ENCODE data around the gene MOCS2.

Gene MOCS2

DNA sequence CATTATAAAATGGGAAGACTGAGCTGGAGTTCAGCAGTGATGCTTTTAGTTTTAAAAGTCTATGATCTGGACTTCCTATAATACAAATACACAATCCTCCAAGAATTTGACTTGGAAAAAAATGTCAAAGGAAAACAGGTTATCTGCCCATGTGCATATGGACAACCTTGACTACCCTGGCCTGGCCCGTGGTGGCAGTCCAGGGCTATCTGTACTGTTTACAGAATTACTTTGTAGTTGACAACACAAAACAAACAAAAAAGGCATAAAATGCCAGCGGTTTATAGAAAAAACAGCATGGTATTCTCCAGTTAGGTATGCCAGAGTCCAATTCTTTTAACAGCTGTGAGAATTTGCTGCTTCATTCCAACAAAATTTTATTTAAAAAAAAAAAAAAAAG, 17.3 kb downstream of the MOCS2 start:
- no peak for DNase-seq

DNA sequence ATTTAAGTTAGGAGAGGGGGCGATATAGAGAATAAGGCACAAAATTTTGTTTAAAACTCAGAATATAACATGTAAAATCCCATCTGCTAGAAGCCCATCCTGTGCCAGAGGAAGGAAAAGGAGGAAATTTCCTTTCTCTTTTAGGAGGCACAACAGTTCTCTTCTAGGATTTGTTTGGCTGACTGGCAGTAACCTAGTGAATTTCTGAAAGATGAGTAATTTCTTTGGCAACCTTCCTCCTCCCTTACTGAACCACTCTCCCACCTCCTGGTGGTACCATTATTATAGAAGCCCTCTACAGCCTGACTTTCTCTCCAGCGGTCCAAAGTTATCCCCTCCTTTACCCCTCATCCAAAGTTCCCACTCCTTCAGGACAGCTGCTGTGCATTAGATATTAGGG, 18.3 kb downstream of the MOCS2 start:
- no peak for DNase-seq

DNA sequence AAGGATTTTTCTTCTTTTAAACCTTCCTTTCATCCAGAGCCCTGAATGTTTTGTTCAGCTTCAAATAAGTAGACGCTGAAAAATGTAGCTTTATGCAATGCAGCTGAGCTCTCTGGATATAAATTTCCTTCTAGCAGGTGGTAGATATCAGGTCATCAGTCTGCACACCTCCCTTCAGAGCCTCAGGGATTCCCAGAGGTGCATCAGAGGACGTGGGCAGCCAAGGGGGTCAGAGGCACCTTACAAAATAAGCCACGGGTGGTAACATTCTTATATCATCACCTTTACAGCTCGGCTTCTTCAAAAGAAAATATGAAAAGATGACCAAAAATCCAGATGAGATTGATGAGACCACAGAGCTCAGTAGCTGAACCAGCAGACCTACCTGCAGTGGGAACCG, 19.3 kb downstream of the MOCS2 start:
- DNase-seq = no peak

- no peak for DNase-seq
These were observed 20.0 kb downstream of the MOCS2 start for GRCh38 chr5:53089481-53089991.

DNA sequence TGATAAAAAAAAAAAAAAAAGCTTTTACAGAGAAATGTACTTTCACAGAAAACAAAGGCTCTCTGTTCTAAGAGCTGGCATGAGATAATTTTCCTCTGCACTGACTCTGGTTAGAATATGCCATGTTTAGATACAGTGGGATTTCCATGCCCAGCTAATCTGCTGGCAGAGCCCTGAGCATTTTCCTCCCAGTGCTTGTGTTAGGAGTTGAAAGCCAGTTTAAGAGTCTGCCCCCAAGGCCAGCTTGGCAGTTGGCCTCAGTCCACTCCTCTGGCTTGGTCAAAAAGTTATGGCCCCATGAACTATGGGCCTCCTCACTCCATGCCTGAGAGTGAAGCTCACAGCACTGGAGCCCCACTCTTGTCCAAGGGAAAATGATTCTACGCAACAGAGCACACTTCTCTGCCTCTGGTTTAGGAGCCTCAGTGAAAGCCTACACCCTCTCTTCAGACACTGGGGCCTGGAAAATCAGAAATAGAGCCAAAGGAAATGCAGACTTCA, 21.9 kb downstream of the MOCS2 start:
- DNase-seq = no peak

DNA sequence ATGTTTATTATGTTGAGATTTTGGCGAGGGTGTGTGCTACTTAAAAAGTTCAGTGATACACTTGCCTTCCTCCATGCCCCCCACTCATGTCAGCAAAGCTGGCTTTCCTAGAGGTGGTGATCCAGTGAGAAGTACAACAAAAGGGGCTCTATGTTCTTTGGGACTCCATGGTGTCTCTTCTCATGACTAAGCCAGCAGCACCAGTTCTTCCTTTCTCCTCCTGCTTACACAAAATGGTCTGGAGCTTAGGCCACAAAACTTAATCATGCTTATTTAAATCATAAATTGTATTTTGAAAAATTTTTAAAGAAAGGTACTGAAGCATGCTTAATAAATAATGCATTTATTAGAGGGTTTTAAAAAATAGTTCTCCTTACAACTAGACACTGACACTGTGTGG, 22.4 kb downstream of the MOCS2 start:
- DNase-seq = no peak

DNA sequence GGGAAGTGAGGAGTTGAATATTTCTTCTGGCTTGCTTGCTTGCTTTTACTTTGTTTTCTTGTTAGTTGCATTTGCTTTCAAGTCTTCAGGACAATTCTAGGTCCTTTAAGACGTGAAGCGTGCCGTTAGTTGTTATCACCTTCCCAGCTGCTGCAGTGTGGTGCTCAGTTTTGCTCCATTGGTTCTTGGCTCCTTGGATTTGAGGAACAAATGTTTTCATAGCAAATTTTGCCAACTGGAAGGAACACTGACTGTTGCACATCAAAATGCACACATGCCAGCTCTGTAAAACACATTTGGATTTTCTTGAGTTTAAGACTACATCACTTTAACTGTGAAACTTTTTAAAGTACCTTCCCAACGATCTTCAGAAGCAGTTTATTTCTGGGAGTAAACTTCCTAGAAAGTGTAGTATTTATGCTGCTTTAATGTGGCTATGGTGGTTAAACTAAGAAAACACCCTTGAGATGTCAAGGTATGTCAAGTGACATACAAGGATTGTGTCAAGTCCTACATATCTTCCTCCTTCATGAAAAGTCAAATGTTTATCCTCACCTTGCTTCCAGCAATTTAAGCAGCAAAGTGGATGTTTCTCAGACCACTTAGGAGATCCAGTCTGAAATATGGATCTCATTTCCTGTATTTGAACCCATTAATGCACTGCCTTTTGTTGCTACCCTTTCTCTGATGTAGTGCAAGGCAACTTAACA, 24.9 kb downstream of the MOCS2 start:
- no peak for DNase-seq

DNA sequence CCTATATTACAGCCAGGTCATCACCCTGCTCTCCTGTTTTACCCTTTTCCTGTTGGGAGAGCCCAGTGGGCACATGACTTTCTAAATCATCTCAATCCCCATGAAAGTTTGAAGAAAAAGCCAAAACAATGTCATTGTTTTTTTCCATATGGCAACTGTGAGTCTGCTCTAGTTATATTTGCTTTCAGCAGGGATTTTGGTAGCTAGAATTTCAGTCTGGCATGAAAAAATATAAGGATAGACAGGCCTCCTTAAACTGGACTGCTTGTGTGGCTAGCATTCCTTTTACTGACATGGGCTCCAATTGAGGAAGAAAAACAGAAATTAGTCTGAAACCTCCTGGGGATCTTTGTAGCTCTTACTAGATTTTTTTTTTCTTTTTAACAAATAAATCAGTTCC, 25.6 kb downstream of the MOCS2 start:
- DNase-seq = no peak

DNA sequence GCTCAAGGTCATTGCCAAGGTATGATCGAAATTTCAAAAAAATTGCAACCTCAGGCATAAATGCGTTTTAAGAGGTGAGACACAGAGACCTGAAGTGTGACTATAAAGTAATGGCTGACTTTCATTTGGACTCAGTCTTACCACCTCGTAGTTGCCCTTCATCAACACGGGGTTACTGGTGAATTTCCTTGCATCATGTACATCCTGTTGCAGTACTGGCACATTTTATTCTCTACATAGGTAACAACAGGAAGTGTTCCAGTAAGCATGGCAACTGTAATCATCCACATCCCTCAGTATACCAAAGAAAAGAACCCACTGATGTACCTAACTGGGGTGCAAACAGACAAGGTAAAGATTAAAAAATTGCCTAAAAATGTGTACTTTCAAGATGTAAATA, 29.3 kb downstream of the MOCS2 start:
- DNase-seq = no peak

DNA sequence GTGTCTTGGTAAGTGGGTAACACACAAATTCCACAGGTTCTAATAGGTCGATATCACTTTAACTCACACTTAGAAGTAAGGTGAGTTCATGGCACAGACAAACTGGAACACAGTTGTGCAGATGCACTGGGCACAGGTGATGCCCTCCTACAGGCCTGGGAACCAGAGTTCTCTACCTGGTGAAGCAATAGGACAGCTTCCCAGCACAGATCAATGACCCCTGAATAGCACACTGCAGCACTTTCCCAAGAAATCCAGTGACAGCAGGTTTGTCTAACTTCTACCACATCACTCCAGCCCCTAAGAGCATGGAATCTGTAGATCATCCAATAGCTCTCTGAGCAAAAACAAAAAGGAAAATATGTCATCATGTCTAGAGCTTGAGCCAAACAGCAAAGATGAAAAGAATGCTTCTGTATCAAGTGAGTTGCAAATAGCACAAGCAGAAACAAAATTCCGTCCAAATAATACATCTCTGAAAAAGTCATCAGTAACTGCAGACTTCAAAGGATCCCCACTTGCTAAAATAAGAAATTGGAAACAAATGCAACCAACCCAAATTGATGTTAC, 33.5 kb downstream of the MOCS2 start:
- DNase-seq = no peak

- no peak for DNase-seq
These were observed 36.2 kb downstream of the MOCS2 start for GRCh38 chr5:53073348-53073747.

DNA sequence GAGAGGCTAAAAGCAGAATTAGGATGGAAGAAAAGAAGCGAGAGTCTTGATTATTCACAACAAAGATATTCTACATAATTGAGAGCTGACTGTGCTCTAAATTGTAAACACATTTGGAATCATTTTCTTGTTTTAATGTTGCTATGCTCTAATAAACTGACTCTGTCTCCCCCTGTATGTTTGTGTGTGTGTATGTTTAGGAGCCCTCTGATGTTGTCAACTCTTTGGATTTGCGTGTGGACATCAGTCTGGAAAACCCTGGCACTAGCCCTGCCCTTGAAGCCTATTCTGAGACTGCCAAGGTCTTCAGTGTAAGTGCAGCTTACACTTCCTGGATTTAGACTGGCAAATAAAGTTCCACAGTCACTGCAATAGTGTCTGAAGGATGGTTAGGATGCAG, 37.8 kb downstream of the MOCS2 start:
- DNase-seq = no peak

- no peak for DNase-seq
These were observed 38.3 kb downstream of the MOCS2 start for GRCh38 chr5:53071298-53071697.

DNA sequence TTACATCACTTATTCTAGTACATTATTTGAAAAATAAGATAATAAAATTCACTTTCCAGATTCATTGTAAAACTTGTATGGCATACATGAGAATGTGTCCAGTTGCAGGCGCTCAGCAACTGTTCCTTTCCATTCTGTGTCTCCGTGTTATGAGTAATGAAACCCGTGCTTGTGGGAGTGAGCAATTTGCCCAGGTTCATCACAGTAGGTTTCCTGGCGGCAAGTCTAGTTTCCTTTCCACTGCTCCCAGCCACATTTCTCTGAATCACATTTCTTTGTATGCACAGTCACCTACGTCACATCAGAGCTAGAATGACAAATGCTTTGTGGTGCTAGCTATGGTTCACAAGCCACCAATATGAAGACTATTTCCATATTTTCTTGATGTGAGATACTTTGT, 39.9 kb downstream of the MOCS2 start:
- no peak for DNase-seq

DNA sequence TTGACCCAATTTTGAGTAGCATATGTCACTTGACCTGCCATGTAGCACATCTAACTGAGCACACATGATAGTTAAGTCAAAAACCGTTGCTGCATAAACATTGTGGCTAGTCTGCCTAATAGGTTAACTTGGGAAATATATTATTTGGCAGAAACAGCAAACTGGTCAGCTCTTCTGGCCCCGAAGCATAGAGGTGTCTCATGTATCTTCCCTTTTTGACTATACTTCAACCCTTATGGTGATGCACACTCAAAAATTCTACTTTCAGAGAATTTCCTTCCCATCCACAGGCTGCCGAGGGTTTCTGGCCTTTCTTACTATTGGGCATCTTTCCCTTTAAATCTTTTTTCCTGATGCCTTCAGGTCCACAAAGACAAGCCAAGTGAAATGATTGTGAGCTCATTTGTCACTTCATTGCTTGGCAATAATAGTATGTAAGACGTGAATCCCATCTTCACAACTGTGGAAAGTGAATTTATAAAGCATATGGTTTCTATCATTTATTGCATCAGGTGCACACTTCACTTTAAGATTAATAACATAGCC, 41.2 kb downstream of the MOCS2 start:
- DNase-seq = no peak

DNA sequence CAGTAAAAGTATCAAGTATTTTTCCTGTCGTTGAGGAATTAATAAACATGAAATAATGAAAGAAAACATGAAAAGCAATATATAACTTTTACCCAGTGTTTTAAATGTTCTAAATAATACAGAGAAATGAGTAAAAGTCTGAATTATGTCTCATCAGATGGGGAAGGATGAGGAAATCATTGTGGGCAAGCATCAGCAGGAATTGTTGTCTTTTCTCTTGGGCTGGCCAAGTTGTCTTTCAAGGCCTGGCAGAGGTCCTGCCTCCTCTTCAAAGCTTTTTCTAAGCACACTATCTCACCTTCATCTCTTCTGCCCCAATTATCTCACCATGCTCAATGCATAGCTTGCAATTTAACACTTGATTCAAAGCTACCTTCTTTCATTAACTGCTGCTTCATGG, 41.9 kb downstream of the MOCS2 start:
- no peak for DNase-seq

DNA sequence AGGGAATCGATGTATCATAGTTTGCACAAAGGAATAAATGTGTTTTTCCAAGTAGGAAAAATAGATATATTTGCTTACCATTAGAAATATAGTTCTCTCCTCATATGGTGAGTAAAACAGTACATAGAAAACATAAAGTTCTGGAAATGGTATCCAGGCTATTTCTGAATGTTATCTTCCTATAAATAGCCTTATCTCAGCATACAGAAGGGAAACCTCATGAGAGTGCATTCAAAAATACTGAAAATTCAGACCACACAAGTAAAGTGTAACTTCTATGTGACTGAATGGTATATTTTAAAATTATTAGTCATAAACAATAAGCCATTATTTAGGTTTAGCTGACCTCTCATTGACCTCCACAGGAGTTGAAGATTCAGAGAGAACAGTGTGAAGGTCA, 43.5 kb downstream of the MOCS2 start:
- DNase-seq = no peak

DNA sequence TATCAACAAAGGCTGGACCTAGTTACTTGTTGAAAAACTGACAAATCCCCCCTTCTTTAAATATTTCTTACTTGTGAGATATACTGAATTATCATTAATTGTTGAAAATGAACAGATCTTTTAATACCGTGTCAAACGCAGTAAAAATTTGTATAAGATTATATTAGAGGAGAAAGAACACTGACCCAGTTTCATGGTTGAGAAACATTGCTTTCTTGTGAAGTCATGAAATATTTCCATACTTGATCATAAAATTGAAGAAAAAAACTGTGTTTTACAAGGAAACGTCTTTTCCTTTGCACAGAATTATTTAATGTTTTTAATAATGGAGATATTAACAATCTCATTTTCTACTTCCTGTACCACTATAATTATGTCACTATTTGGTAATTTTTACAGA, 45.8 kb downstream of the MOCS2 start:
- DNase-seq = no peak

- no peak for DNase-seq
These were observed 46.4 kb downstream of the MOCS2 start for GRCh38 chr5:53063176-53063575.

DNA sequence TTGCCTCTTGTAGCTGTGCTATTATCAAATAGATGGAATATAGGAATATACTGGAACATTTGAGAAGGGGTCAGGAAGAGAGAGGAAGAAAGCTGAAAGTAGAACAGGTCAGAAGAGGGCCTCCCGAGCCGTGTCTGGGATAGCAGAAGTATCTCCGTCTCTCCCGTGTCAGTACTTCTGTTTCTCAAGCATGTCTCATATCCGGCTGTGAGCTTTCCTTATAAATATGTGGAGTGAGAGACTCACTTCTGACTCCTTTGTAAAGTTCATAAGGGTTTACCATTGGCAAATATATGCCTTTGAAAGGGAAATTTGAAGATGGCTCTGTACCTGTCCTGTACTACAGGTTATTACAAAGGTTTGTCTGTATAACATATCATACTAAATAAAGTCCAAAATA, 50.3 kb downstream of the MOCS2 start:
- no peak for DNase-seq

- no peak for DNase-seq
These were observed 54.2 kb downstream of the MOCS2 start for GRCh38 chr5:53055365-53055764.

GRCh38 chr5:53053364-53053763, 56.2 kb downstream of the MOCS2 start:
- DNase-seq = no peak

GRCh38 chr5:53052499-53052898, 57.1 kb downstream of the MOCS2 start:
- no peak for DNase-seq

DNA sequence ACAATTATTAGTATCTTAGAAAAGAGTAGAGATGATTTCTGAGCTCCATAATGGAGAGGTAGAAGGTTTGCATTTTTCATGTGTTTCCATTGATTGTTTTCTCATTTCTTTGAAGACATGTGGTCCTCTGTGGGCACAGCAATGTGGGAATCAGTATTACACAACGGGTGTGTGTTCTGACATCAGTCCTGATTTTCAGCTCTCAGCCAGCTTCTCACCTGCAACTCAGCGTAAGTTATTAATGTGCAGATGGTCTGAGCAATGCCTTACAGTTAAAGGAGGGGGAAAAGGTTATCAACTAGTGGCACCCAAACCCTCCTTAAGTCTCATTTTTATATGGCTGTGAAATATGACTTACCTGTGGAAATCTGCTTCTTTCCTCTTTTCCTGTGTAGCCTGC, 61.3 kb downstream of the MOCS2 start:
- DNase-seq = no peak
